GM18868 (cell line): Measurements from ENCODE around the gene PRR23C.

Experiments used
- ATAC-seq: cut with Tn5 transposase; IDR thresholded peaks from one replicate; pipeline ENCODE4 v1.9.1; 2021; ENCODE audit warnings: mild to moderate bottlenecking, moderate library complexity; ENCODE audit not compliant: unreplicated experiment

PRR23C gene

DNA sequence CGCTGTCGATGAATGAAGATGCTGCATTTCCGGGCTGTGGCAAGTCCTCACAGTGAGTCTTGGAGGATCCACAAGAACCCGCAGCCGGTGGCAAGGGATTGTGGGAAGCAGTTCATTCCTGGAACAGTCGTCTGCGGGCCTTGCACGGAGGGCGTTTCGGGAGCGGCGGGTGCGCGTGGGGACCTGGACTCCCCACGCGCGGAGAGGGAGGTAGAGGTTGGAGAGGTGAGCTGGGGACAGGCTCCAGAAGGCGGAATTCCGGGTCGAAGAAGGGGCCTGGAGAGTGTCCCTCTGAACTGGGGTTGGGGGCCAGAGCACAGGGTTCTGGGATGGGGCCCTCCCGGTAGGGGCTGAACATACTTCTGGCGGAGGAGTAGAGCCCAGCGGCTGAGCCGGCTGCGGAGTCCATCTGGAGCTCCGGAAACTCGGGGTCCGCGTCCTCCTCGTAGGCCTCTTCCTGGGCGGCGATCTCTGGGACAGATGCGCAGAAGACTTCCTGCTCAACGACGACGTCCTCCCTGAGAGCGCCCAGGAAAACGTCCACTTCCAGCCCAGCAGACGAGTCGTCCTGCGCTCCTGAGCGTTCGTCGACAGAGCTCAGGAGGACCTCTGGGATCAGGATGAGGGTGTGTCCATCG, 39.2 kb downstream of the PRR23C start:
- ATAC-seq: no peak

DNA sequence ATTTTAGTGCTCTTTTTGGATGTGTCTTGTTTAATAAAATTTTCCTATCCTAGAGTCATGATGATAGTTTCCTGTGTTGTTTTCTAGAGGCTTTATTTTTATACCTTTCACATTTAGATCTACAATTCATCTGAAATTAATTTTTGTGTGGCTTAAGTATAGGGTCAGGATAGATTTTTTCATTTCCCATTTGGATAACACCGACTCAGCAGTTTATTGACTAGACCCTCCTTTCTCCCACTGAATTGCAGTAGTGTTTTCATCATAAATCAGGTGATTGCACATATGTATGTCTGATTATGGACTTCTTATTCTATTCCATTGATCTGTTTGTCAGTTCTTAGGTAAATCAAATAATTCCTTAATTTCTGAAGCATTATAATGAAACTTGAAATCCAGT, 49.0 kb downstream of the PRR23C start:
- no peak for ATAC-seq
